Measurements from ENCODE around the gene L3MBTL1.

L3MBTL1 gene

DNA sequence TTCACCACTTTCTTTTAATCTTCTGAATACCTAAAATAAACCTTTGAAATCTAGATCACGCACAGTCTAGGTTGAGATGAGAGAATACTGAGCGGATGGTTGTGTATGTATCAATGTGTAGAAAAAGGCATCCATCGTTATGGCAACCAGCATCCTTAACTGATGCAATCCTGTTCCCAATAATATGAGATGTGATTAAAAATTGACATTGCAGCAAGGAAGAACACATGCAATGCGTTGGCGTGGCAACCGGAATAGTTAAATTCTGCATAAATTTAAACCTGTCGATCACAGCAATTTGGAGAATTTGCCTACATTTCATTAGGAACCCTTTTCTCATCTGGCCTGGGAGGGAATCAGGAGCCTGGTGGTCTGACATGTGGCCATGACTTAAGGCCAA lies 1.3 kb upstream of the L3MBTL1 start:
- DNase-seq (ENCODE audit: low read depth in 2 of 2), result no peak

DNA sequence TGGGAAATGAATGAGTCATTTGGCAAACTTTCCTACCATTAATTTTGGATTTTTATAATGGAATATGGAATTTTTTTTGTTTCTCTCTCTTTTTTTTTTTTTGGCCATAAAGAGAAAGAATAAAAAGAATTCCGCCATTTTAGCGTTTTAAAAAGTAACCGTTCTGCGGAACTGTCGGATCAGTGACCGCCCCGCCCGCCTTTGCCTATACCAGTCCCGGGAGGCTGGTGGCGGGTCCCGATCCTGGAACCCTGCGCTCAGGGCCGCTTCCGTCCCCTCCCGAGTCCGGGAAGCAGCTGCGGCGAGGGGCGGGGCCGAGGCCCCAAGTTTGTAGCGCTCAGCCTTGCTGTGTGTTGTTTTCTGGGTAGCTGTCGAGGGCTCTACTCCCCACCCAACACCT lies 609 bp downstream of the L3MBTL1 start:
- DNase-seq (ENCODE audit: low read depth in 2 of 2), result no peak

GRCh38 chr20:43508604-43509040 lies 1.1 kb downstream of the L3MBTL1 start:
- no peak for DNase-seq (ENCODE audit: low read depth in 2 of 2)

GRCh38 chr20:43511879-43512278 lies 4.4 kb downstream of the L3MBTL1 start:
- no peak for DNase-seq (ENCODE audit: low read depth in 2 of 2)

DNA sequence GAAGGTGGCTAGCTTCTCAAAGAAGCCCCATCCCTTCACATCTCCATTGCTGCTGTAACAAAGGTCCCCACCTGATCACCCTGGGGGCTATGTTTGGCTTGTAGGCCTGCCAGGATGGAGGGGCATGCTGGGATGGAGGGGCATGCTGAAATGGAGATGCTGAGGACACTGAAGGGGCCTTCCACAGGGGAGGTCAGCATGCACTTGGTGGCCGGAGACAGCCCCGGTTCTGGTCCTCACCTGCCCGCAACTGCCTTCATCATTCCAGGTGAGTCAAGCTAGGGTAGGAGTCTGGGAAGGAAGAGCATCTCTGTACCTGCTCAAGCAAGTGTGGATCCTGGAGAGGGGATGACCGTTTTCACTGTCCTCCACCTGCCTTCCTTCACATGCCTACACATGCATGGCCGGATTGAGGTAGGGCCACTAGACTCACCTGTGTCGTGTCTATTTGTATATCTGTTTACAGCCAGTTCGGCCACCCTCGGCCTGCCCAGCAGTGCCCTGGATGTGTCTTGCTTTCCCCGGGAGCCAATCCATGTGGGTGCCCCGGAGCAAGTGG lies 6.0 kb downstream of the L3MBTL1 start:
- DNase-seq (ENCODE audit: low read depth in 2 of 2), result no peak

DNA sequence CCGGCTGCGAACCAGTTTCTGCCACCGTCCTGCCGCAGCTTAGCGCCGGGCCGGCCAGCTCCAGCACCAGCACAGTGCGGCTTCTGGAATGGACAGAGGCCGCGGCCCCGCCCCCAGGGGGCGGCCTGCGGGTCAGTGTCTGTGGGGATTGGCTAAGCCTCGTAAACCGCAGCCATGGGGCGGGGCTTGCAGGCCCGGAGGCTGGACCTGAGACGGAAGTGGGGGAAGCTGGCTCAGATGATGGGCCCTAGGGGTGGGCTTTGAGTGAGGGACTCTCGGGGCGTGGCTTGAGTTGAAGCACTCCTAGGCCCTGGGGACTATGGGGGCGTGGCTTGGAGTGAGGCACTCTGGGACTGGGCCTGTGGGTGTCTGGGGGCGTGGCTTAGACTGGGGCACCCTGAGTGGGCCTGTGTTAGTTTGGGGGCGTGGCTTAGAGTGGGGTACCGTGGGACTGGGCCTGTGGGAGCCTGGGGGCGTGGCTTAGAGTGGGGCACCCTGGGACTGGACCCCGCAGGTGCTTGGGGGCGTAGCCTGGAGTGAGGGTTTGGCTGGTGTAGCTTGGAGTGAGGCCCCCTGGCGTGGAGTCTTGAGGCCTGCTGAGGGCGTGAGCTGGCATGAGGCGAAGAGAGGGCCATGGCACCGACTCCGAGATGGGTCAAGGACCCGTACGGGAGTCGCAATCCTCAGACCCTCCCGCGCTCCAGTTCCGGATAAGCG lies 6.6 kb downstream of the L3MBTL1 start:
- peak; percentile 71 to 87 for DNase-seq (ENCODE audit: low read depth in 2 of 2)

DNA sequence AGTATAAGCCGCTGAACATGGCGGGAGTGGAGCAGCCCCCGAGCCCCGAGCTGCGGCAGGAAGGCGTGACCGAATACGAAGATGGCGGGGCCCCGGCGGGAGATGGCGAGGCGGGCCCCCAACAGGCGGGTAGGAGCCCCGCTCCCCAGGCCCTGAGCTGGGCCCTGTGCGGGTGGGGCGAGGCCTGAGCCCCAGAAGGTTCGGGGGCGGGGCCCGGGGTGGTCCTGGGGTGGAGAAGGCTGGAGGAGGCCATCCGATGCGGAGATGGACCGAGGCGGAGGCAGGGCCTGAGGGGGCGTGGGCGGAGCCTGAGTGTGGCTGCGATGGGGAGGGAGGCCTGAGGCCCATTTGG lies 7.1 kb downstream of the L3MBTL1 start:
- no peak for DNase-seq (ENCODE audit: low read depth in 2 of 2)

DNA sequence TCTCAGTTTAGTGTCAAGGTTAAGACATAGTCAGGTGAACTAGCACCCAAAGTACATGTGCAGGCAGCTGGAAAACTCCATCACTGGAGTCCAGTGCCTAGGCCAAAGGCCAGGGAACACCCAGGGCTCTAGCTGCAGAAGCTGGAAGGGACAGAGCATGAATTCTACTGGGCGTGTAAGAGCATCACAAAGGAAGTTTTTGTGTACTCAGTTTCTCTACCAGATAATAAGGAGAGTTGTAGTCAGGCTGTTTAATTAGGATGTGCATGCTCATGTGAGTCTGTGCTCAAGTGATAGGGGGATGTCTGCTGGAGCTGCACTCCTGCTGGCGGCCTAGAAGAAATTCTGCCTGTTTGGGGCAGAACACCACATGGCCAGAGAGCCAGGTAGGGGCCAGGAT lies 8.1 kb downstream of the L3MBTL1 start:
- no peak for DNase-seq (ENCODE audit: low read depth in 2 of 2)

DNA sequence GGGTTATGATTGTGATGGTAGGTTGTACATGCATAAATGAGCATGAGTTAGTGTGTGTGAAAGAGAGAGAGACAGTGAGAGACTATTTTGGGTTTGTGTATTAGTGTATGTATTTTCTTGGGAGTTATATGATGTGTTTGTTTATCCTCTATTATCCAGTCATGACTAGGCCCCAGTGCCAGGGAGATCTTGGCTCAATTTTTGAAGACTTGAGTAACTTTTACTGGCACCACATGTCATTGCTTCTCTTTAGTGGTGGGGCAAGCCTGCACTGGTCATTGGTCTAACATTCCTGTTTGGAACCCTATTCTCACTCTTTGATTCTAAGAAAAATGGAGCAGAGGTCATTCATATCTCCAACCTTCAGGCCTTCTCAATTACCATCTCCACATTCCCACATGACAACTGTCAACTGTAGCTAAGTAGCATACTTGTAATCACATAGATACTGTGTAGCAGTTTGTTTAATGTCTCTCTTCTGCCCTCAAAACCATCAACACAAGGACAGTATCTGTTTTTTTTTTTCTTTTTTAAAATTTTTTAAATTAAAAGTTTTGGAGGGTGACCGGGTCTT lies 8.8 kb downstream of the L3MBTL1 start:
- no peak for DNase-seq (ENCODE audit: low read depth in 2 of 2)

- DNase-seq (ENCODE audit: low read depth in 2 of 2), result no peak
Measured at GRCh38 chr20:43520074-43520630, 12.7 kb downstream of the L3MBTL1 start.

DNA sequence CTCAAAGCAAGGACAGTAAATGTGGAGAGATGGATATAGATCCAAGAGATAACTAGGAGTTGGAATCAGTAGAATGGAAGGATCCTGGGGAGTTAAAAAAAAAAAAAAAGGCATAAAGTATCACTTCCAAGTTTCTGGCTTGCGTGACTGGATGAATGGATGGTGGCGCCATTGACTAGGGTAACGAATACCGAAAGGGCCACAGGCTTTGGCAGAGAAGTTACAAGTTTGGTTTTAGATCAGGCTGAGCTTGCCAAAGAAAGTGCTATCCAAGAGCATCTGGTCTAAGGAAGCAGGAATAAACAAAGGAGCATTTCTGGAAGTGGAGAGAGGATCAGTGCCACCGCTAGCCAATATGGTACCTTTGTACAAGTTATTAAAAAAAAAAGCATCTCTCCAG lies 17.5 kb downstream of the L3MBTL1 start:
- no peak for DNase-seq (ENCODE audit: low read depth in 2 of 2)

GRCh38 chr20:43528258-43528875 lies 20.9 kb downstream of the L3MBTL1 start:
- no peak for DNase-seq (ENCODE audit: low read depth in 2 of 2)

- DNase-seq (ENCODE audit: low read depth in 2 of 2), result no peak
Measured at GRCh38 chr20:43529051-43529450, 21.6 kb downstream of the L3MBTL1 start.

DNA sequence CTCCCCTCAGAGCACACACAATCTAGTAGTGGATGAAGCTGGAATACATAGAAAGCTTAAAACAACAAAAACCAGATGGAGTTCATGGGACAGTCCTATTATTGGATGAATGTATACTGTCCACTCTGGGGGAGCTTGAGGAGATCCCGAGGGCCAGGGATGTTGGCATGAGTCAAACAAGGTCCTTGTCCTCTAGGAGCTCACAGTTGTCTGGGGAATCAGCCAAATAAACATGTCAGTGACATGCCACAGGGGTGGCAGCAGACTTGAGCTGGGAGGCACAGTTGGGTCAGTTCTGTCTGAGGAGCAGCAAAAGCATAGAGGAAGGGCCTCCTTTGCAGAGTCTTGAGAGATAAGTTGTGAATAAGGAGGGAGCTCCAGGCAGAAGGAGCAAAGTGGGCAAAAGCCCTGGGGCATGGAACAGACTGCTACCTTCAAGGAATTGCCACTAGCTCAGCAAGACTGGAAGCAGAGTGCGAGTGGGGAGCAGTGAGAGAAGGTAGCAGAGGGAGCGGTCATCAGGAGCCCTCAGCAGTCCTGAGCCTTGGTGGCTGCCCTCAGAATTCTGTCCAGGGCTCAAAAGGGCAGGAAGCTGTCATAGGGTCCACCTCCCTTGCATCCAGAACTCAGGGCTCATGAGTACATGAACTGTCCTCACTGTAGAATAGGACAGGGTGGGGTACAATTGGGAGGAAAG lies 22.1 kb downstream of the L3MBTL1 start:
- no peak for DNase-seq (ENCODE audit: low read depth in 2 of 2)

- no peak for DNase-seq (ENCODE audit: low read depth in 2 of 2)
Measured at GRCh38 chr20:43530321-43531090, 23.0 kb downstream of the L3MBTL1 start.

DNA sequence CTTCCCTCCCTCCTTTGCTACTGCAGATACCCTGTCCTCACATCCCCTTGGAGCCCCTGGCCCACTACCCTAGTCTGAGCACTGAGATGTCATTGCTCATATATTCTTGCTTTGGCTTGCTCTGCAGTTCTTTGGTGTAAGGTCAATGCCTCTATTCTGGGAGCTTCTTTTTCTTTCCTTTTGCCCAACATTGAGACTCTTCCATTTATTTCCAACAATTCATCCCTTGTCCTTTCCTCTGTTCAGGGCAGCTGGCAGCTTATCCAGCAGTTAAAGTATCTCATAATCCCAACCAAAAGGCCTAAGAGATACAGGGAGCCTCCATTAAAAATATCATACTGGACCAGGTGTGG lies 23.6 kb downstream of the L3MBTL1 start:
- no peak for DNase-seq (ENCODE audit: low read depth in 2 of 2)

DNA sequence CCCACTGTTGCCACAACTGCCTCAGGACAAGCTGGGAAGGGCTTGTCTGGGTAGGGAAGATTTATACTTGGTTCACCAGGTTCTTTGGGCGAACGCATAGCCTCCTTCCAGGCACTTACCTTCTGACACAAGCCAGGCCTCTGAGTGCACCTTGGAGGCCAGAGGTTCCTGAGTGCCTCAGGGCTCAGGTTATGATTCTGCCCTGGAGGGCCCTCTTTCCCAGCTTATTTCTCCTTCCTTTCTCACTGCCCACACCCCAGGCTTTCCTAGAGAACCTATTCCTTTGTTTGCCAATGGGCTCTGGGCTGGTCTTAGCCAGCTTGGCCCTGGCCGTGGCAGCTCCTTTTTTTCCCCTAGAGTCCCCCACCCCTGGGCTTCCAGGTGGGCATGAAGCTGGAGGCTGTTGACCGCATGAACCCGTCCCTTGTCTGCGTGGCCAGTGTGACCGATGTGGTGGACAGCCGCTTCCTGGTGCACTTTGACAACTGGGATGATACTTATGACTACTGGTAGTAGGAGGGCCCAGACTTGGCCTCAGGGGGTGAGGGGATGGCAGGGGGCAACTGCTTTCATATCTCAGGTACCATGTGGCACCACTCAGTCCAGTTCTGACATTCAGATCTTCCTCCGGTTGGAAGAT lies 25.0 kb downstream of the L3MBTL1 start:
- DNase-seq (ENCODE audit: low read depth in 2 of 2), result no peak

- DNase-seq (ENCODE audit: low read depth in 2 of 2), result no peak
Measured at GRCh38 chr20:43533060-43533459, 25.6 kb downstream of the L3MBTL1 start.

DNA sequence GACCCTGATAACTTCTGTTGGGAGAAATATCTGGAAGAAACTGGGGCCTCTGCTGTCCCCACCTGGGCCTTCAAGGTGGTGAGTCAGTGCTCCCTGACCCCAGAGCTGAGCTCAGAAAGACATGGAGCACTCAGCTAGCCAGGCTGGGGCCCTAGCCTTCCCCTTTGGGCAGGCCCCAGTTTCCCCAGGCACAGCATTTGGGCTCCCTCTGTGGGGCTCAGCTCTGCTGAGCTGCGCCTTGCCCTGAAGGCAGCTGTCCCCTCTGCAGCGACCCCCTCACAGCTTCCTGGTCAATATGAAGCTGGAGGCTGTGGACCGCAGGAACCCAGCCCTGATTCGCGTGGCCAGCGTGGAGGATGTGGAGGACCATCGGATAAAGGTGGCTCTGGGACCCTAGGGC lies 26.5 kb downstream of the L3MBTL1 start:
- DNase-seq (ENCODE audit: low read depth in 2 of 2), result no peak

DNA sequence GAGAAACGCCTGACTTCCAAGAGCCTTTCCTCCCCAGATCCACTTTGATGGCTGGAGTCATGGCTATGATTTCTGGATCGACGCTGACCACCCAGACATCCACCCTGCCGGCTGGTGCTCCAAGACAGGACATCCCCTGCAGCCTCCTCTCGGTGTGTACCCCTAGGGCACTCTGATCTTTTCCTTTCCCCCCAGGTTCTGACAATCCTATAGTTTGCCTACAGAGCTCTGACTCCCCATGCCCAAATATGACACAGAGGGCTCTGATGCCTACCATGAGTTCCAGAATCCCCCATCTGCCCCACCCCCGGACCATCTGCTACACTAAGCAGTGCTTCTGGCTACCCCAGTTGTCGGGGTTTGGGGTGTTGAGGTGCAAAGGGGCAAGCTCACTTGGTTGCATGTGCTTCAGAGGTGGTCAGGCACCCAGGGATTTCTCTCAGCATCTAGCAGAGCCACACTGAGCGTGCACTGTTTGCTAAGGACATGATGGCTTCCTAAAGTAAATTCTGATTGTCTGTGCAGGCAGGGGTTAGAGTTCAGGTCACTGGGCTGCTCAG lies 27.4 kb downstream of the L3MBTL1 start:
- DNase-seq (ENCODE audit: low read depth in 2 of 2), result no peak
